Measurements from ENCODE around the gene SREK1.

The SREK1 gene

DNA sequence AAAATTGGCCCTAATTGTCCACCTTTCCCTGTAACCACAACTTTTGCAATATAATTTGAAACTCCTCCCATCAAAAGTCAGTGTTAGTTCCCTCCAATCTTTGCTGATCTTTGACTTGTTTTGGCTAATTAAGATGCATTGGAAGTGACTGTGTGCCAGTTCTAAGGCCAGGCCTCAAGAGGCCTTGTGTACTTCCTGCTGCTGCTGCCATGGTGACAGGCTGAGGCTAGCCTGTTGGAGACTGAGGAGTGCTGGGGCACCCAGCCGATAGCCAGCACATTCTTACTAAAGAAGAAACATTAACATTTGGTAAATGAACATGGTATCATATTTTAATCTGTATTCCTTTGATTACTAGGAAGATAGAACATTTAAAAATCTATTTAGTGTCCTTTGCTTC is 86.5 kb downstream of the SREK1 start:
- TF ChIP-seq, protein P1, sequence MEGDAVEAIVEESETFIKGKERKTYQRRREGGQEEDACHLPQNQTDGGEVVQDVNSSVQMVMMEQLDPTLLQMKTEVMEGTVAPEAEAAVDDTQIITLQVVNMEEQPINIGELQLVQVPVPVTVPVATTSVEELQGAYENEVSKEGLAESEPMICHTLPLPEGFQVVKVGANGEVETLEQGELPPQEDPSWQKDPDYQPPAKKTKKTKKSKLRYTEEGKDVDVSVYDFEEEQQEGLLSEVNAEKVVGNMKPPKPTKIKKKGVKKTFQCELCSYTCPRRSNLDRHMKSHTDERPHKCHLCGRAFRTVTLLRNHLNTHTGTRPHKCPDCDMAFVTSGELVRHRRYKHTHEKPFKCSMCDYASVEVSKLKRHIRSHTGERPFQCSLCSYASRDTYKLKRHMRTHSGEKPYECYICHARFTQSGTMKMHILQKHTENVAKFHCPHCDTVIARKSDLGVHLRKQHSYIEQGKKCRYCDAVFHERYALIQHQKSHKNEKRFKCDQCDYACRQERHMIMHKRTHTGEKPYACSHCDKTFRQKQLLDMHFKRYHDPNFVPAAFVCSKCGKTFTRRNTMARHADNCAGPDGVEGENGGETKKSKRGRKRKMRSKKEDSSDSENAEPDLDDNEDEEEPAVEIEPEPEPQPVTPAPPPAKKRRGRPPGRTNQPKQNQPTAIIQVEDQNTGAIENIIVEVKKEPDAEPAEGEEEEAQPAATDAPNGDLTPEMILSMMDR (IDR thresholded peaks at IDR 0.05; ENCODE audit: insufficient read depth, low read length, poor library complexity, severe bottlenecking): no peak
- TF ChIP-seq EZH2phosphoT487 (conservative IDR thresholded peaks at IDR 0.05; ENCODE audit: low read length): no peak
- Histone ChIP-seq H4K20me1 (ENCODE audit: low read depth, low read length) (no peaks in the 10 kb centered on the region), H3F3A (ENCODE audit: insufficient read depth) (no peaks in the 10 kb centered on the region)

DNA sequence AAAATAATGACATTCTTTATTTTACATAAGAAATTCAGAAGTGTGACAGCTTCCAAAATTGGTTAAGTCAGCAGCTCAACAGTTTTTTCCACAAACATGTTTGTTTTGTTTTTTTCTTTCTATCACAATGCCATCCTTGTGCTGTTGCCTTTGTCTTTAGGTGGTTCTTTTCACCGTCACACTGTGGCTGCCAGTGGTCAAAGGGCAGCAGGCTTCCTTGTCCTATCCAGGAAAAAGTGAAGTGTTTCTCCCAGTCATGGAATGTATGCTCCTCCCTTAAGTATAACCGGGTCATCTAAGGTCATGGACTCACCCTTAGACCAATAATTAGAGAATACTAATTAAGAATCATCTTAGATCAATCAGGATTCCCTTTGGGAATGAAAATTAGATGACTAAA is 87.4 kb downstream of the SREK1 start:
- no peak overlapping the region for H3K4me3 ChIP-seq (ENCODE audit: insufficient read depth, low read length, poor library complexity, severe bottlenecking)
- no peaks in the 10 kb centered on the region for H3K27me3 ChIP-seq (ENCODE audit: low read length)

More for the DNA sequence above, 86.5 kb downstream of the SREK1 start:
- no peak overlapping the region for H3K4me3 ChIP-seq (ENCODE audit: insufficient read depth, low read length, poor library complexity, severe bottlenecking)
- H3K79me2 ChIP-seq (ENCODE audit: insufficient read depth, low read length): no peaks in the 10 kb centered on the region
- no peak overlapping the region for H3K4me2 ChIP-seq (ENCODE audit: low read depth, low read length, poor library complexity, severe bottlenecking)
- no peak overlapping the region for H2AFZ ChIP-seq (ENCODE audit: low read depth, low read length, severe bottlenecking)
- no peak overlapping the region for H3K9ac ChIP-seq (ENCODE audit: low read length)
- H3K9me2 ChIP-seq (replicated peaks; ENCODE audit: insufficient read depth, low read length): no peaks in the 10 kb centered on the region
- H3K27me3 ChIP-seq (ENCODE audit: low read length): no peaks in the 10 kb centered on the region
- no peak overlapping the region for H3K27ac ChIP-seq (ENCODE audit: low read depth, low read length)
- no peaks in the 10 kb centered on the region for H3K36me3 ChIP-seq (ENCODE audit: low read length)
- H3K9me3 ChIP-seq (ENCODE audit: insufficient read depth, low read length): no peaks in the 10 kb centered on the region

DNA sequence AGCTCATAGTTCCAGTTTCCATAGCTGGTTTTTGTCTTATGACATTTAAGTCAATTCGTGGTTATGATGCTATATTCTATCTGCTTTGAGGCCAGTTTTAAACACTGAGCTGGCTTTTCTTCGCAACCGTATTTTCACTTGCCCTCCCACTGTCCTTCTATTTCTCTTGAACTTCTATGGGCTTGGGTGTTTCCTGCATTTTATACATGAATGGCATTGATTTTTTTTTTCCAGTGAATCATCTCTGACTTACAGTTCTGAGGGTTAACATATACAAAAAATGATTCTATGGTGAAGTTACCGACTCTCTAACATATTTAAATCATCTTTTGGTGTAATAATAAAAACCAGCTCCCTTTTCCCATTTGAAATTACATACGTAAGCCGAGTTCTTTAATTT is 88.2 kb downstream of the SREK1 start:
- no peak overlapping the region for H3K9ac ChIP-seq (ENCODE audit: low read length)
- no peaks in the 10 kb centered on the region for H3K9me2 ChIP-seq (replicated peaks; ENCODE audit: insufficient read depth, low read length)
- H3K4me2 ChIP-seq (ENCODE audit: low read depth, low read length, poor library complexity, severe bottlenecking): no peak overlapping the region
- no peaks in the 10 kb centered on the region for H3K9me3 ChIP-seq (ENCODE audit: insufficient read depth, low read length)
- H3K4me3 ChIP-seq (ENCODE audit: insufficient read depth, low read length, poor library complexity, severe bottlenecking): no peak overlapping the region
- TF ChIP-seq, protein P1 (IDR thresholded peaks at IDR 0.05; ENCODE audit: insufficient read depth, low read length, poor library complexity, severe bottlenecking): no peak
- no peak for TF ChIP-seq EZH2phosphoT487 (conservative IDR thresholded peaks at IDR 0.05; ENCODE audit: low read length)
- H3F3A ChIP-seq (ENCODE audit: insufficient read depth): no peaks in the 10 kb centered on the region
- no peaks in the 10 kb centered on the region for H3K27me3 ChIP-seq (ENCODE audit: low read length)
- no peaks in the 10 kb centered on the region for H3K79me2 ChIP-seq (ENCODE audit: insufficient read depth, low read length)
- no peak overlapping the region for H2AFZ ChIP-seq (ENCODE audit: low read depth, low read length, severe bottlenecking)
- H3K36me3 ChIP-seq (ENCODE audit: low read length): no peaks in the 10 kb centered on the region
- no peak overlapping the region for H3K27ac ChIP-seq (ENCODE audit: low read depth, low read length)
- H4K20me1 ChIP-seq (ENCODE audit: low read depth, low read length): no peaks in the 10 kb centered on the region

More for the DNA sequence above, 87.4 kb downstream of the SREK1 start:
- no peaks in the 10 kb centered on the region for H4K20me1 ChIP-seq (ENCODE audit: low read depth, low read length)
- H3K9me3 ChIP-seq (ENCODE audit: insufficient read depth, low read length): no peaks in the 10 kb centered on the region
- no peaks in the 10 kb centered on the region for H3K9me2 ChIP-seq (replicated peaks; ENCODE audit: insufficient read depth, low read length)
- H3K9ac ChIP-seq (ENCODE audit: low read length): no peak overlapping the region
- no peaks in the 10 kb centered on the region for H3K36me3 ChIP-seq (ENCODE audit: low read length)
- no peak overlapping the region for H2AFZ ChIP-seq (ENCODE audit: low read depth, low read length, severe bottlenecking)
- H3K79me2 ChIP-seq (ENCODE audit: insufficient read depth, low read length): no peaks in the 10 kb centered on the region
- no peaks in the 10 kb centered on the region for H3F3A ChIP-seq (ENCODE audit: insufficient read depth)
- no peak overlapping the region for H3K27ac ChIP-seq (ENCODE audit: low read depth, low read length)
- H3K4me2 ChIP-seq (ENCODE audit: low read depth, low read length, poor library complexity, severe bottlenecking): no peak overlapping the region
- TF ChIP-seq, protein P1 (IDR thresholded peaks at IDR 0.05; ENCODE audit: insufficient read depth, low read length, poor library complexity, severe bottlenecking): no peak
- no peak for TF ChIP-seq EZH2phosphoT487 (conservative IDR thresholded peaks at IDR 0.05; ENCODE audit: low read length)
